Neural cell (in vitro differentiated cells): Measurements from ENCODE around the gene ZNF862. TPM values are rescaled to one million over a fixed set of nuclear protein-coding genes. Genes with fewer than 3 reads are reported as not detected.

Experiments
- H2AFZ ChIP-seq: fragments of 200-600, 300-800 bp; sonication (generic), shearing (Covaris generic); 2 replicates; pipeline ENCODE4 v1.6.0; 2014; ENCODE audit warnings: low read depth, mild to moderate bottlenecking, antibody characterized with exemption, low read length, moderate library complexity
- H3F3A ChIP-seq: fragments of 200-600 bp; shearing (Covaris generic); 2 replicates; pipeline ENCODE4 v1.6.1; 2016; ENCODE audit warnings: mild to moderate bottlenecking, moderate library complexity, mixed read lengths, antibody characterized with exemption, low read length; ENCODE audit not compliant: insufficient read depth, poor library complexity, severe bottlenecking
- H3K27ac ChIP-seq: fragments of 200-600, 300-800 bp; sonication (generic), shearing (Covaris generic); 2 replicates; pipeline ENCODE4 v1.5.1; 2014; ENCODE audit warnings: mild to moderate bottlenecking, low read length, moderate library complexity
- H3K27me3 ChIP-seq: fragments of 300-800, 200-600 bp; sonication (generic), shearing (Covaris generic); 2 replicates; pipeline ENCODE4 v1.6.0; 2014; ENCODE audit warnings: mild to moderate bottlenecking, low read depth, low read length, moderate library complexity; ENCODE audit not compliant: insufficient read depth
- H3K36me3 ChIP-seq: fragments of 300-800, 200-600 bp; sonication (generic), shearing (Covaris generic); 2 replicates; pipeline ENCODE4 v1.5.1; 2014; ENCODE audit warnings: mild to moderate bottlenecking, antibody characterized with exemption, low read length, moderate library complexity; ENCODE audit not compliant: insufficient read depth
- H3K4me2 ChIP-seq: fragments of 300-800, 200-600 bp; sonication (generic), shearing (Covaris generic); 2 replicates; pipeline ENCODE4 v1.6.0; 2014; ENCODE audit warnings: mild to moderate bottlenecking, low read length
- H3K4me3 ChIP-seq: fragments of 300-800, 200-600 bp; sonication (generic), shearing (Covaris generic); 2 replicates; pipeline ENCODE4 v1.5.1; 2014; ENCODE audit warnings: mild to moderate bottlenecking, low read length, moderate library complexity
- H3K79me2 ChIP-seq: fragments of 200-600 bp; shearing (Covaris generic); replicated peaks from 2 replicates; pipeline ENCODE4 v1.6.0; 2014; ENCODE audit warnings: mild to moderate bottlenecking, low read length, moderate library complexity; ENCODE audit not compliant: insufficient read depth
- H3K9ac ChIP-seq: fragments of 300-800, 200-600 bp; sonication (generic), shearing (Covaris generic); 2 replicates; pipeline ENCODE4 v1.6.1; 2016; ENCODE audit warnings: mild to moderate bottlenecking, low read length, mixed read lengths
- H3K9me2 ChIP-seq: fragments of 200-600 bp; shearing (Covaris generic); 2 replicates; pipeline ENCODE4 v1.6.1; 2016; ENCODE audit warnings: mild to moderate bottlenecking, low read length, mixed read lengths; ENCODE audit not compliant: insufficient read depth
- H3K9me3 ChIP-seq: fragments of 200-600, 300-800 bp; sonication (generic), shearing (Covaris generic); 2 replicates; pipeline ENCODE4 v1.6.1; 2016; ENCODE audit warnings: mild to moderate bottlenecking, mixed run types, low read length, moderate library complexity, mixed read lengths
- H4K20me1 ChIP-seq: fragments of 200-600 bp; shearing (Covaris generic); 2 replicates; pipeline ENCODE4 v1.6.1; 2016; ENCODE audit warnings: mild to moderate bottlenecking, mixed run types; ENCODE audit not compliant: insufficient read depth
- CTCF ChIP-seq: fragments of 450-650 bp; IDR thresholded peaks from 2 replicates; pipeline ENCODE4 v1.5.1; 2014; ENCODE audit warnings: antibody characterized with exemption, mild to moderate bottlenecking, moderate library complexity; ENCODE audit not compliant: poor library complexity, severe bottlenecking
- EP300 ChIP-seq: fragments of 450-650 bp; conservative IDR thresholded peaks from 2 replicates; pipeline ENCODE4 v1.6.1; 2014; ENCODE audit warnings: antibody characterized with exemption, mild to moderate bottlenecking, moderate library complexity; ENCODE audit not compliant: poor library complexity, severe bottlenecking
- EZH2 ChIP-seq: fragments of 200-600, 300-800 bp; shearing (Covaris generic), sonication (generic); IDR thresholded peaks from 2 replicates; pipeline ENCODE4 v1.6.1; 2014; ENCODE audit warnings: antibody characterized with exemption, low read length, borderline replicate concordance, mild to moderate bottlenecking; ENCODE audit not compliant: insufficient read depth, poor library complexity, severe bottlenecking
- MXI1 ChIP-seq: fragments of 450-650 bp; conservative IDR thresholded peaks from 2 replicates; pipeline ENCODE4 v1.6.1; 2014; ENCODE audit warnings: antibody characterized with exemption, mild to moderate bottlenecking; ENCODE audit not compliant: poor library complexity, severe bottlenecking
- POLR2AphosphoS5 ChIP-seq: IDR thresholded peaks from 2 replicates; pipeline ENCODE4 v1.6.1; 2012
- RAD21 ChIP-seq: fragments of 450-650 bp; conservative IDR thresholded peaks from 2 replicates; pipeline ENCODE4 v1.6.1; 2014; ENCODE audit warnings: antibody characterized with exemption, mild to moderate bottlenecking, moderate library complexity
- SMC3 ChIP-seq: fragments of 450-650 bp; conservative IDR thresholded peaks from 2 replicates; pipeline ENCODE4 v1.6.1; 2014; ENCODE audit warnings: antibody characterized with exemption, mild to moderate bottlenecking, moderate library complexity; ENCODE audit not compliant: poor library complexity
- TAF1 ChIP-seq: IDR thresholded peaks from 2 replicates; pipeline ENCODE4 v1.6.1; 2012; ENCODE audit warnings: low read depth
- polyA plus RNA-seq: library from polyadenylated mRNA; depleted of rRNA; stranded (reverse); fragments of >200 nt; gene quantifications from 2 replicates; pipeline ENCODE4 v1.2.3, GENCODE V29; 2014
- TF ChIP-seq, protein P1 (sequence below): IDR thresholded peaks from 2 replicates; pipeline ENCODE4 v1.6.1; 2012; ENCODE audit warnings: borderline replicate concordance

Gene ZNF862
- polyA plus RNA-seq, 1 donor from 2014 or later, result 19.0 TPM

DNA sequence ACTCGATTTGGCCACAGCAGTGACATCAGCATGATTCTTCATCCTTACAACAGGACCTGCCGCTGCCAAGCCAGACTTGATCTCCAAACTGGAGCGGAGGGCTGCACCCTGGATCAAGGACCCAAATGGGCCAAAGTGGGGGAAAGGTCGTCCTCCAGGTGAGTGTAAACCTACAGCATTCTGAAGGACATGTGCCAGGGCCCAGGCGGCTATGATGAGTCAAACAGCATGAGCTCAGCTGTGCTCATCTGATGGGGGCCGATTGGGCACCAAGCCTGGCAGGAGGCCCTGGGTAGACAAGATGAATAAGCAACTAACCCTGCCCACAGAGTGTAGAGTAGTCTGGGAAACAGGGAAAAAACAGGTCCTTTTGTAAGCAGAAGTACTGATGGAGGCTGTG is 21.2 kb downstream of the ZNF862 start:
- H3K36me3 ChIP-seq, result peaks cover 6% of the 10 kb centered on the region
- H3K4me3 ChIP-seq, result no peak overlapping the region
- H3F3A ChIP-seq, result no peaks in the 10 kb centered on the region
- no peak overlapping the region for H3K4me2 ChIP-seq
- no peak overlapping the region for H3K9ac ChIP-seq
- no peaks in the 10 kb centered on the region for H3K27me3 ChIP-seq
- no peak overlapping the region for H3K27ac ChIP-seq
- no peaks in the 10 kb centered on the region for H3K79me2 ChIP-seq
- no peak for TF ChIP-seq SMC3
- no peak for TF ChIP-seq CTCF
- no peak for TF ChIP-seq EP300
- no peak for TF ChIP-seq POLR2AphosphoS5
- no peak for TF ChIP-seq MXI1
- TF ChIP-seq, protein P1, sequence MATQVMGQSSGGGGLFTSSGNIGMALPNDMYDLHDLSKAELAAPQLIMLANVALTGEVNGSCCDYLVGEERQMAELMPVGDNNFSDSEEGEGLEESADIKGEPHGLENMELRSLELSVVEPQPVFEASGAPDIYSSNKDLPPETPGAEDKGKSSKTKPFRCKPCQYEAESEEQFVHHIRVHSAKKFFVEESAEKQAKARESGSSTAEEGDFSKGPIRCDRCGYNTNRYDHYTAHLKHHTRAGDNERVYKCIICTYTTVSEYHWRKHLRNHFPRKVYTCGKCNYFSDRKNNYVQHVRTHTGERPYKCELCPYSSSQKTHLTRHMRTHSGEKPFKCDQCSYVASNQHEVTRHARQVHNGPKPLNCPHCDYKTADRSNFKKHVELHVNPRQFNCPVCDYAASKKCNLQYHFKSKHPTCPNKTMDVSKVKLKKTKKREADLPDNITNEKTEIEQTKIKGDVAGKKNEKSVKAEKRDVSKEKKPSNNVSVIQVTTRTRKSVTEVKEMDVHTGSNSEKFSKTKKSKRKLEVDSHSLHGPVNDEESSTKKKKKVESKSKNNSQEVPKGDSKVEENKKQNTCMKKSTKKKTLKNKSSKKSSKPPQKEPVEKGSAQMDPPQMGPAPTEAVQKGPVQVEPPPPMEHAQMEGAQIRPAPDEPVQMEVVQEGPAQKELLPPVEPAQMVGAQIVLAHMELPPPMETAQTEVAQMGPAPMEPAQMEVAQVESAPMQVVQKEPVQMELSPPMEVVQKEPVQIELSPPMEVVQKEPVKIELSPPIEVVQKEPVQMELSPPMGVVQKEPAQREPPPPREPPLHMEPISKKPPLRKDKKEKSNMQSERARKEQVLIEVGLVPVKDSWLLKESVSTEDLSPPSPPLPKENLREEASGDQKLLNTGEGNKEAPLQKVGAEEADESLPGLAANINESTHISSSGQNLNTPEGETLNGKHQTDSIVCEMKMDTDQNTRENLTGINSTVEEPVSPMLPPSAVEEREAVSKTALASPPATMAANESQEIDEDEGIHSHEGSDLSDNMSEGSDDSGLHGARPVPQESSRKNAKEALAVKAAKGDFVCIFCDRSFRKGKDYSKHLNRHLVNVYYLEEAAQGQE, result no peak
- TF ChIP-seq EZH2, result no peak
- no peak for TF ChIP-seq TAF1
- TF ChIP-seq RAD21, result no peak
- H2AFZ ChIP-seq, result no peak overlapping the region
- no peaks in the 10 kb centered on the region for H4K20me1 ChIP-seq
- H3K9me3 ChIP-seq, result no peaks in the 10 kb centered on the region
- H3K9me2 ChIP-seq, result no peaks in the 10 kb centered on the region

GRCh38 chr7:149859876-149860275 is 21.7 kb downstream of the ZNF862 start:
- Histone ChIP-seq H3F3A (no peaks in the 10 kb centered on the region), H3K27ac (no peak overlapping the region), H3K9me3 (no peaks in the 10 kb centered on the region), H4K20me1 (no peaks in the 10 kb centered on the region), H3K27me3 (no peaks in the 10 kb centered on the region), H3K36me3 (peaks cover 6% of the 10 kb centered on the region), H3K9ac (no peak overlapping the region), H3K9me2 (no peaks in the 10 kb centered on the region), H3K4me2 (no peak overlapping the region), H2AFZ (no peak overlapping the region), H3K4me3 (no peak overlapping the region), H3K79me2 (no peaks in the 10 kb centered on the region)
- TF ChIP-seq RAD21 (no peak), CTCF (no peak), SMC3 (no peak), EZH2 (no peak), POLR2AphosphoS5 (no peak), TAF1 (no peak), MXI1 (no peak), EP300 (no peak)
- TF ChIP-seq, protein P1, result no peak
